GM23338 (cell line): ENCODE results near the gene OPN1LW. TPM values are rescaled to one million over a fixed set of nuclear protein-coding genes. Genes with fewer than 3 reads are reported as not detected.
A peak's percentile ranks its signal among the peaks of the same experiment; 100 is the strongest.
"Not testable (repeated sequence)": the region's sequence is repeated elsewhere in the genome, so short reads cannot be mapped to it uniquely, and the experiment has no call there.

Experiments
- ATAC-seq: fragments of 200-7000 bp; cut with Tn5 transposase; 3 replicates; pipeline ENCODE4 v1.9.1; 2020
- DNase-seq: peaks from one replicate; pipeline ENCODE4 v3.0.0-alpha.2; 2015; ENCODE audit warnings: low spot score
- H2AFZ ChIP-seq: fragments of 200-600 bp; sonication (generic); 2 replicates; pipeline ENCODE4 v1.8.0; 2016; ENCODE audit warnings: antibody characterized with exemption, mild to moderate bottlenecking, moderate library complexity
- H3F3A ChIP-seq: fragments of 200-600 bp; sonication (generic); replicated peaks from 2 replicates; pipeline ENCODE4 v1.8.0; 2017; ENCODE audit warnings: antibody characterized with exemption, mixed run types, low read depth
- H3K27ac ChIP-seq: fragments of 200-600 bp; sonication (generic); 2 replicates; pipeline ENCODE4 v1.6.1; 2016; ENCODE audit warnings: low read depth
- H3K27me3 ChIP-seq: fragments of 200-600 bp; sonication (generic); 2 replicates; pipeline ENCODE4 v1.8.0; 2016; ENCODE audit warnings: mild to moderate bottlenecking, mixed run types, moderate library complexity; ENCODE audit not compliant: insufficient read depth
- H3K36me3 ChIP-seq: fragments of 200-600 bp; sonication (generic); 2 replicates; pipeline ENCODE4 v1.8.0; 2016; ENCODE audit warnings: mild to moderate bottlenecking; ENCODE audit not compliant: insufficient read depth
- H3K4me1 ChIP-seq: fragments of 200-600 bp; sonication (generic); 2 replicates; pipeline ENCODE4 v1.8.0; 2016; ENCODE audit warnings: mild to moderate bottlenecking, moderate library complexity; ENCODE audit not compliant: insufficient read depth
- H3K4me2 ChIP-seq: fragments of 200-600 bp; sonication (generic); 2 replicates; pipeline ENCODE4 v1.7.1; 2017; ENCODE audit warnings: mixed run types
- H3K4me3 ChIP-seq: fragments of 200-600 bp; sonication (generic); 2 replicates; pipeline ENCODE4 v1.6.1; 2016; ENCODE audit warnings: mixed run types
- H3K79me2 ChIP-seq: fragments of 200-600 bp; sonication (generic); replicated peaks from 2 replicates; pipeline ENCODE4 v1.8.0; 2017; ENCODE audit warnings: mild to moderate bottlenecking; ENCODE audit not compliant: insufficient read depth
- H3K9me2 ChIP-seq: fragments of 200-600 bp; sonication (generic); 2 replicates; pipeline ENCODE4 v1.8.0; 2017; ENCODE audit not compliant: insufficient read depth
- H4K20me1 ChIP-seq: fragments of 200-600 bp; sonication (generic); replicated peaks from 2 replicates; pipeline ENCODE4 v1.8.0; 2017; ENCODE audit warnings: mild to moderate bottlenecking; ENCODE audit not compliant: insufficient read depth
- H3K27ac Mint-ChIP-seq: 2 replicates; pipeline ENCODE4 v1.8.0; 2020; ENCODE audit warnings: inconsistent platforms, mild to moderate bottlenecking, moderate library complexity, mixed read lengths
- H3K27me3 Mint-ChIP-seq: 3 replicates; pipeline ENCODE4 v1.8.0; 2022; ENCODE audit warnings: low read depth, mild to moderate bottlenecking, moderate library complexity, mixed read lengths, inconsistent platforms; ENCODE audit not compliant: insufficient read depth, poor library complexity
- H3K36me3 Mint-ChIP-seq: 3 replicates; pipeline ENCODE4 v1.8.0; 2021; ENCODE audit warnings: low read depth, mild to moderate bottlenecking, inconsistent platforms, moderate library complexity, mixed read lengths
- H3K4me1 Mint-ChIP-seq: 3 replicates; pipeline ENCODE4 v1.8.0; 2020; ENCODE audit warnings: mild to moderate bottlenecking, inconsistent platforms, mixed read lengths
- H3K4me3 Mint-ChIP-seq: 3 replicates; pipeline ENCODE4 v1.8.0; 2021; ENCODE audit warnings: moderate library complexity, mild to moderate bottlenecking, inconsistent platforms, mixed read lengths
- H3K9me3 Mint-ChIP-seq: 3 replicates; pipeline ENCODE4 v1.8.0; 2020; ENCODE audit warnings: moderate library complexity, mild to moderate bottlenecking, inconsistent platforms, mixed read lengths
- EZH2 ChIP-seq: fragments of 200-600 bp; sonication (generic); IDR thresholded peaks from one replicate; pipeline ENCODE4 v1.8.0; 2017; ENCODE audit warnings: antibody characterized with exemption, mild to moderate bottlenecking, low read depth; ENCODE audit not compliant: unreplicated experiment
- EZH2phosphoT487 ChIP-seq: fragments of 200-600 bp; sonication (generic); IDR thresholded peaks from one replicate; pipeline ENCODE4 v1.8.1; 2018; ENCODE audit warnings: antibody characterized with exemption; ENCODE audit not compliant: unreplicated experiment
- NANOG ChIP-seq: IDR thresholded peaks from 2 replicates; pipeline ENCODE4 v1.6.1; 2016; ENCODE audit warnings: antibody characterized with exemption, borderline replicate concordance
- STAT1 ChIP-seq: IDR thresholded peaks from one replicate; pipeline ENCODE4 v1.6.1; 2016; ENCODE audit warnings: antibody characterized with exemption; ENCODE audit not compliant: unreplicated experiment
- ZNF114 ChIP-seq: fragments of 250-450 bp; sonication (Bioruptor Pico); IDR thresholded peaks from 2 replicates; pipeline ENCODE4 v1.5.0; 2020; ENCODE audit warnings: mild to moderate bottlenecking, moderate library complexity
- polyA plus RNA-seq: library from polyadenylated mRNA; unstranded; fragments of >200 nt; fragmentation: Nextera tagmentation; extraction: Ambion mirVana; gene quantifications from 2 replicates; pipeline ENCODE4 v1.2.1, GENCODE V29; 2016
- total RNA-seq: library from RNA; depleted of rRNA; stranded (reverse); fragments of >200 nt; shearing (Covaris generic); gene quantifications from 2 replicates; pipeline ENCODE4 v1.2.3, GENCODE V29; 2014
- TF ChIP-seq, protein P1 (sequence below), 2 experiments: fragments of 200-600 bp in 1 of 2; sonication (generic) in 1 of 2; conservative IDR thresholded peaks; 2 replicates each; pipeline versions ENCODE4 v1.5.1 to v1.6.1; 2016 to 2017; ENCODE audit warnings: antibody characterized with exemption in 2 of 2, low read depth in 2 of 2, mild to moderate bottlenecking in 2 of 2, moderate library complexity in 1 of 2
- TF ChIP-seq, protein P2 (sequence below): IDR thresholded peaks from 2 replicates; pipeline ENCODE4 v1.6.1; 2016; ENCODE audit warnings: antibody characterized with exemption

The OPN1LW gene
- total and polyA plus RNA-seq, 2 experiments from 2014 or later: not detected

DNA sequence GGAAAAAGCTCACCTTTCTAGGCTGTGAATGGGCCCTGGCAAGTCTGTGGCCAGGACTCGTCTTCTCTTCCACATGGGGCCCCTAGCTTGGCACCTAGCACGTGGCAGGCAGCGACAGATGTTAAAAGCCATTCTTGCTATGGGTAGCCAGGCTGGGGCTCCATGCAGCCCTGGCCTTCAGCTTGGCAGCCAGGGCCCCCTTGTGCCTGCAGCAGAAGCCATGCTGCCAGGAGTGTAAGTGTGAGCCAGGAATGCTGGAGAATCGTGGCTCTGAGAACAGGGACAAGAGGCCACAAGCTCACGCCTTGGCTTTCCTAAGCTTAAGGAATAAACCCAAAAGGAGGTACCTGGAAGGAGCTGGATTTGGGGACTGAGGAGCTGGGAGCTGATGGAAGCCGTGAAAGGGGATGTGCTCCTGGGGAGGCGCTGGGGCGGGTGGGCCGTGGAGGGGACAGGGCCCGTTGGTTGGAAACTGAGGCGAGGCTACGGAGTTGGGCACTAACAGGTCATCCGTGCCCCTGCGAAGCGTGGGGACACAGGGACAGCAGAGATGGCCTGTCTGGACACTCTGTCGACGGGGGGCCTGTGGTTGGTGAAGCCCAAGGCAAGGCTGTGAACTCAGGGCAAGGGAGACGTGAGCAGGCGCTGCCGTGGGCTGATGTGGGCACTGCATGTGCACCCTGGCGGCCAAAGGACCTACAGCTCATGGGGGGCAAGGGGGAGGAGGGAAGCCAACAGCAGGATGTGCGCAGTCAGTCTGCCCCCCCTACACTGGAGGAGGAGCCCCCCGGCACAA lies 895 bp upstream of the OPN1LW start:
- H3K27ac Mint-ChIP-seq: no peak overlapping the region
- H3K4me1 Mint-ChIP-seq: no peaks in the 10 kb centered on the region

DNA sequence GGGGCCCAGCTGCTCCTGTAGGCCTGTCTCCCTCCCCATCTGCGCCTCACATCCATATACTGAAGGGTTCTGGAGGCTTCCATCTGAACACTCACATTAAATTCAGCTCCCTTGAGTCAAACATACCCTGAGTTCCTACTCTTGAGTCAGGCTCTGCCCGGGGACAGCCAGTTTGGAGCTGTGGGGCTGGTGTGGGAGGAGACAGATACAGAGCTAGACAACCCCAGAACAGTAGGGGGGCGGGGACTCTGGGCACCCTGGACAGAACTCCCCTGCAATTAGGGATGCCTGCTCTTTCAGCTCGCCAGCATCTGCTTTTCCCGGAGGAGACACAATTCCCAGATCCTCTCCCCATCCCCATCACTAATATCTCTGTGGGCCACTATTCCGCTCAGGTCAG lies 7.0 kb downstream of the OPN1LW start:
- H3F3A ChIP-seq, H3K27ac Mint-ChIP-seq, H3K9me2 ChIP-seq, H3K36me3 Mint-ChIP-seq, DNase-seq, H3K27me3 Mint-ChIP-seq, ATAC-seq, H3K4me1 Mint-ChIP-seq, H3K9me3 Mint-ChIP-seq, H3K4me3 ChIP-seq, H2AFZ ChIP-seq, H3K4me2 ChIP-seq, H3K4me3 Mint-ChIP-seq, H3K27ac ChIP-seq, H3K4me1 ChIP-seq, H3K79me2 ChIP-seq, H3K27me3 ChIP-seq, H3K36me3 ChIP-seq, H4K20me1 ChIP-seq: not testable (repeated sequence)

More for the DNA sequence above, 895 bp upstream of the OPN1LW start:
- no peaks in the 10 kb centered on the region for H3K27me3 ChIP-seq
- H3K4me2 ChIP-seq: no peak overlapping the region
- no peaks in the 10 kb centered on the region for H3K36me3 ChIP-seq
- Mint-ChIP-seq H3K9me3 (no peaks in the 10 kb centered on the region; the same call in 2 of the 3 replicates), H3K36me3 (no peaks in the 10 kb centered on the region), H3K4me3 (no peak overlapping the region), H3K27me3 (peaks cover under 1% of the 10 kb centered on the region)
- H3K4me3 ChIP-seq: no peak overlapping the region
- H3K79me2 ChIP-seq: no peaks in the 10 kb centered on the region
- TF ChIP-seq STAT1 (no peak), NANOG (no peak), EZH2phosphoT487 (no peak), EZH2 (no peak), ZNF114 (no peak)
- TF ChIP-seq, protein P1, sequence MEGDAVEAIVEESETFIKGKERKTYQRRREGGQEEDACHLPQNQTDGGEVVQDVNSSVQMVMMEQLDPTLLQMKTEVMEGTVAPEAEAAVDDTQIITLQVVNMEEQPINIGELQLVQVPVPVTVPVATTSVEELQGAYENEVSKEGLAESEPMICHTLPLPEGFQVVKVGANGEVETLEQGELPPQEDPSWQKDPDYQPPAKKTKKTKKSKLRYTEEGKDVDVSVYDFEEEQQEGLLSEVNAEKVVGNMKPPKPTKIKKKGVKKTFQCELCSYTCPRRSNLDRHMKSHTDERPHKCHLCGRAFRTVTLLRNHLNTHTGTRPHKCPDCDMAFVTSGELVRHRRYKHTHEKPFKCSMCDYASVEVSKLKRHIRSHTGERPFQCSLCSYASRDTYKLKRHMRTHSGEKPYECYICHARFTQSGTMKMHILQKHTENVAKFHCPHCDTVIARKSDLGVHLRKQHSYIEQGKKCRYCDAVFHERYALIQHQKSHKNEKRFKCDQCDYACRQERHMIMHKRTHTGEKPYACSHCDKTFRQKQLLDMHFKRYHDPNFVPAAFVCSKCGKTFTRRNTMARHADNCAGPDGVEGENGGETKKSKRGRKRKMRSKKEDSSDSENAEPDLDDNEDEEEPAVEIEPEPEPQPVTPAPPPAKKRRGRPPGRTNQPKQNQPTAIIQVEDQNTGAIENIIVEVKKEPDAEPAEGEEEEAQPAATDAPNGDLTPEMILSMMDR (conservative IDR thresholded peaks at IDR 0.05; ENCODE audit: low read depth in 2 of 2): no peak
- TF ChIP-seq, protein P2, sequence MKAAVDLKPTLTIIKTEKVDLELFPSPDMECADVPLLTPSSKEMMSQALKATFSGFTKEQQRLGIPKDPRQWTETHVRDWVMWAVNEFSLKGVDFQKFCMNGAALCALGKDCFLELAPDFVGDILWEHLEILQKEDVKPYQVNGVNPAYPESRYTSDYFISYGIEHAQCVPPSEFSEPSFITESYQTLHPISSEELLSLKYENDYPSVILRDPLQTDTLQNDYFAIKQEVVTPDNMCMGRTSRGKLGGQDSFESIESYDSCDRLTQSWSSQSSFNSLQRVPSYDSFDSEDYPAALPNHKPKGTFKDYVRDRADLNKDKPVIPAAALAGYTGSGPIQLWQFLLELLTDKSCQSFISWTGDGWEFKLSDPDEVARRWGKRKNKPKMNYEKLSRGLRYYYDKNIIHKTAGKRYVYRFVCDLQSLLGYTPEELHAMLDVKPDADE: no peak
- H2AFZ ChIP-seq: no peak overlapping the region
- H3F3A ChIP-seq: no peaks in the 10 kb centered on the region
- no peaks in the 10 kb centered on the region for H4K20me1 ChIP-seq
- DNase-seq (no peak), ATAC-seq (no peak)
- no peak overlapping the region for H3K27ac ChIP-seq
- no peaks in the 10 kb centered on the region for H3K9me2 ChIP-seq
- no peaks in the 10 kb centered on the region for H3K4me1 ChIP-seq

DNA sequence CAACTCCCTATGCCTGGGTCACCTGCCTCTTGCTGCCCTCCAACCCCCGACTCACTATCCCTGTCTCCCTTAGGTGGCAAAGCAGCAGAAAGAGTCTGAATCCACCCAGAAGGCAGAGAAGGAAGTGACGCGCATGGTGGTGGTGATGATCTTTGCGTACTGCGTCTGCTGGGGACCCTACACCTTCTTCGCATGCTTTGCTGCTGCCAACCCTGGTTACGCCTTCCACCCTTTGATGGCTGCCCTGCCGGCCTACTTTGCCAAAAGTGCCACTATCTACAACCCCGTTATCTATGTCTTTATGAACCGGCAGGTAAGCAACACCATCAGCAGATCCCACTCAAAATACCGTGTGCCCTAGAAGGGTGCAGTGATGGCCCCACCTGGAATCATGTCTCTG lies 12.2 kb downstream of the OPN1LW start:
- H3K79me2 ChIP-seq, H3K4me1 Mint-ChIP-seq, H3K4me1 ChIP-seq, H3K4me3 Mint-ChIP-seq, H3K27me3 ChIP-seq, H3K4me3 ChIP-seq, H3K9me3 Mint-ChIP-seq, H4K20me1 ChIP-seq, H3K27ac ChIP-seq, H3K36me3 ChIP-seq, H3K27me3 Mint-ChIP-seq, H3K4me2 ChIP-seq, H3K9me2 ChIP-seq, ATAC-seq, H3K36me3 Mint-ChIP-seq, H3F3A ChIP-seq, H2AFZ ChIP-seq, DNase-seq, H3K27ac Mint-ChIP-seq: not testable (repeated sequence)

DNA sequence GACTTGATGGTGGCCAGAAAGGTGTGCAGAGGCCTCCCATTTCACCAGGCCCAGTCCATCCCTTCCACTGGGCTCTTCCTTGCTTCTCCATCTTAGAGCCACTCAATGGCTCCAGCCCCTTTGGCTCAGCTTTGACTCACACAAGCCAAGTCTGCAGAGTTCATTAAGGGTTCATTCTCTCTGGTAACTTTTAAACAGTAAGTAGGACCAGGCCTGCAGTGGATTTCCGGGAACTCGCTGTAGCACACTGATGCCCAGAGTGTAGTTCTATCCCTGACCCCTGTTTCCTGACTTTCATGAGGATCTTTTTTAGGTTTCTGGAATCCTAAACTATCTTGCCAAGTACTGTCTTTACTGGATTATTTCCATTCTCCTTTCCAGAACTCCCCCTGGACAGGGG lies 13.2 kb downstream of the OPN1LW start:
- H3K79me2 ChIP-seq, H3K27me3 ChIP-seq, H3K27ac Mint-ChIP-seq, H3K4me3 ChIP-seq, H3K4me1 Mint-ChIP-seq, H3K4me2 ChIP-seq, H3F3A ChIP-seq, DNase-seq, H3K4me3 Mint-ChIP-seq, ATAC-seq, H3K27ac ChIP-seq, H3K9me3 Mint-ChIP-seq, H3K4me1 ChIP-seq, H3K27me3 Mint-ChIP-seq, H3K36me3 Mint-ChIP-seq, H3K9me2 ChIP-seq, H4K20me1 ChIP-seq, H2AFZ ChIP-seq, H3K36me3 ChIP-seq: not testable (repeated sequence)

DNA sequence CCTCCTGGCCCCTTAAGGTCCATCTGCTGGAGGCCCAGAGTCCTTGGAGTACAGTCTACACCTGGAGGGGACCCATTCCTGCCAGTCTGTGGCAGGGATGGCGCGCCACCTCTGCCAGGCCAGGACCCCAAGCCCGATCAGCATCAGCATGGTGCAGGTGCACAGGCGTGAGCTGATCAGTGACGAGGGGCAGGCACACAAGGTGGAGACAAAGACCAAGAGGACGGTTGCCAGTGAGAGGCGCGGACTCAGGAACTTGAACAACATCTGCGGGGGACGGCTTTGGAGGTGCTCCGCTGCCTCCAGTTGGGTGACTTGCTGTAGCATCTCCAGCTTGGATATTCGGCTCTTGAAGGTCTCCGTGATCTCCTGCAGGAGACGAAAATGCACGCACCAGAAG lies 15.3 kb downstream of the OPN1LW start:
- H3K9me3 Mint-ChIP-seq: not testable (repeated sequence)

More for the DNA sequence above, 15.3 kb downstream of the OPN1LW start:
- H3K27ac ChIP-seq, H3K4me3 ChIP-seq, H3K4me1 Mint-ChIP-seq, H3K36me3 ChIP-seq, H3K27ac Mint-ChIP-seq, DNase-seq, H3K9me2 ChIP-seq, H3K27me3 ChIP-seq, H3K27me3 Mint-ChIP-seq, H3K4me3 Mint-ChIP-seq, H3K36me3 Mint-ChIP-seq, H3K79me2 ChIP-seq, H2AFZ ChIP-seq, H3K4me2 ChIP-seq, H3F3A ChIP-seq, H4K20me1 ChIP-seq, H3K4me1 ChIP-seq: not testable (repeated sequence)
- ATAC-seq: peak; percentile 65
